ENCODE measurements around the gene NR2F1-AS1. TPM values are rescaled to one million over a fixed set of nuclear protein-coding genes. Genes with fewer than 3 reads are reported as not detected.

NR2F1-AS1 gene
- total and polyA plus RNA-seq, 9 of the 15 experiments (the other 6 are each of a cell fraction or from before 2014, with no cell fraction given) = not detected

DNA sequence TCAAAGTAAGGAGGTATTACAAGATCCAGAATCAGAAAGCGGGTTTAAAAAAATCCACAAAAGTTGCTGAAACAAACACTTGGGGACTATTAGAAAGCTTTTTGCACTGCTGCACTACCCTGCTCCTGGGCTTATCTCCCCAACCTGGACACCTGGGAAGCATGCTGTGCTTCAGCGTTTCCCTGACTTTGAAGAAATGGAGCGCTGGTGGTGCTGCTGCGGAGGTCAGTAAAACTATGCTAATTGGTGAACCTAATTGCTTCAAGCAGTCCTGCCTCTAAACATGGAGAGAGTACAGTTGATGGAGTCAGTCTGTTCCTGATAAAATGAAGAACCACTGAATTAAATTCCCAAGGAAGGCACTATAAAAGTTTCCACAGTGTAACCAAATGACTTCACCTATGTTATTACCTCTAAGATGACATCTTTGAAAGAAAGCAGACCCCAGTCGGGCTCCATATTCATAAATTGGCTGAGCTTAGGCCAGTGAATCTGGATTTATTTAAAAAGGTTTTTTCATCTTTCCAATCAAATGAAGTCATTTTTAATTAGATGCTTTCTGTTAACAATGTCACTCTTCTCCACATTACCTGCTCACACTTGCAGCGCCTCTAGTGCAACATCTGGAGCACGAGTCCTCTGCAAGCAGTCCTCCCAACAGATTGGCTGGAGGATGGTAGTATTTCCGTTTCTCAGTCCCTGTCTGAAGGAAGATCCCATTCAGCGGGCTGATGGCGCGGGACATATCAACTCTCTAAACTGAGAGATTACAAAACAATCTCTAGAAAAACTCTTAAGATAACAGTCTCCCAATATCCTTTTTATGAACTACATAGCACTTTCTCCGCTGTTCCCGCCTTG, 11.5 kb downstream of the NR2F1-AS1 start:
- in situ Hi-C loops (cut with MboI) = no loop called here
- Histone ChIP-seq H2AFZ (ENCODE audit: low read depth, low read length) (no peak overlapping the region), H3K36me3 (ENCODE audit: control insufficient read depth, insufficient read depth, low read length) (no peaks in the 10 kb centered on the region), H3K27ac (ENCODE audit: extremely low read depth, low read depth, low read length) (no peak overlapping the region), H3K79me2 (ENCODE audit: control insufficient read depth, insufficient read depth, low read length) (no peaks in the 10 kb centered on the region), H3K9ac (ENCODE audit: insufficient read depth in 1 of 2, low read depth in 2 of 2, low read length in 2 of 2) (no peak overlapping the region), H3K27me3 (ENCODE audit: control insufficient read depth in 2 of 2, insufficient read depth in 2 of 2, low read length in 2 of 2) (peaks cover 0 to 30% of the 10 kb centered on the region in 2 experiments; a peak in 2 of 5 replicates), H4K20me1 (replicated peaks; ENCODE audit: control insufficient read depth, insufficient read depth, low read length) (no peaks in the 10 kb centered on the region), H3K4me1 (replicated peaks in 1 of 2; ENCODE audit: control insufficient read depth in 2 of 2, insufficient read depth in 2 of 2, low read length in 2 of 2) (no peaks in the 10 kb centered on the region; a peak in 1 of 5 replicates), H3K4me2 (ENCODE audit: insufficient read depth, low read length) (no peak overlapping the region), H3K9me1 (ENCODE audit: control insufficient read depth, insufficient read depth, low read length) (no peaks in the 10 kb centered on the region), H3K9me3 (replicated peaks; ENCODE audit: control insufficient read depth, insufficient read depth, low read depth, low read length) (no peaks in the 10 kb centered on the region), H3K4me3 (no peak overlapping the region)
- ChIA-PET CTCF (ENCODE audit: low intra/inter-chr PET ratio) (no interaction called here), POLR2A (no interaction called here)
- ATAC-seq (no peak), FAIRE-seq (no peak), DNase-seq (ENCODE audit: extremely low read depth in 1 of 4, low spot score in 3 of 4) (no peak)
- no peak for TF ChIP-seq ZNF780A (CRISPR knock-in tag; IDR thresholded peaks at IDR 0.05)
- TF ChIP-seq TBL1XR1 (IDR thresholded peaks at IDR 0.05; ENCODE audit: low read length in 2 of 2) = no peak
- TF ChIP-seq ZNF23 (CRISPR knock-in tag; IDR thresholded peaks at IDR 0.05) = no peak
- TF ChIP-seq MED1 (CRISPR knock-in tag; IDR thresholded peaks at IDR 0.05; ENCODE audit: borderline replicate concordance) = no peak
- TF ChIP-seq CSDE1 (IDR thresholded peaks at IDR 0.05) = no peak
- no peak for TF ChIP-seq MYBL2 (IDR thresholded peaks at IDR 0.05; ENCODE audit: low read depth)
- TF ChIP-seq MYBL2 (CRISPR knock-in tag; IDR thresholded peaks at IDR 0.05; ENCODE audit: borderline replicate concordance) = no peak
- TF ChIP-seq, protein P1, sequence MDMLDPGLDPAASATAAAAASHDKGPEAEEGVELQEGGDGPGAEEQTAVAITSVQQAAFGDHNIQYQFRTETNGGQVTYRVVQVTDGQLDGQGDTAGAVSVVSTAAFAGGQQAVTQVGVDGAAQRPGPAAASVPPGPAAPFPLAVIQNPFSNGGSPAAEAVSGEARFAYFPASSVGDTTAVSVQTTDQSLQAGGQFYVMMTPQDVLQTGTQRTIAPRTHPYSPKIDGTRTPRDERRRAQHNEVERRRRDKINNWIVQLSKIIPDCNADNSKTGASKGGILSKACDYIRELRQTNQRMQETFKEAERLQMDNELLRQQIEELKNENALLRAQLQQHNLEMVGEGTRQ (CRISPR knock-in tag; IDR thresholded peaks at IDR 0.05) = no peak
- no peak for TF ChIP-seq ZSCAN29 (IDR thresholded peaks at IDR 0.05)
- 0% methylated on average over 13 of the region's 13 CpGs for WGBS (ENCODE audit: insufficient coverage, low coverage, missing lambda C conversion rate)
- intact Hi-C loops (cut with micrococcal nuclease) = no loop called here
- no TSS peak for BruUV-seq (replicated peaks)

Measured in K562 (cell line).